Measurements from ENCODE around the gene LHPP.

The LHPP gene

DNA sequence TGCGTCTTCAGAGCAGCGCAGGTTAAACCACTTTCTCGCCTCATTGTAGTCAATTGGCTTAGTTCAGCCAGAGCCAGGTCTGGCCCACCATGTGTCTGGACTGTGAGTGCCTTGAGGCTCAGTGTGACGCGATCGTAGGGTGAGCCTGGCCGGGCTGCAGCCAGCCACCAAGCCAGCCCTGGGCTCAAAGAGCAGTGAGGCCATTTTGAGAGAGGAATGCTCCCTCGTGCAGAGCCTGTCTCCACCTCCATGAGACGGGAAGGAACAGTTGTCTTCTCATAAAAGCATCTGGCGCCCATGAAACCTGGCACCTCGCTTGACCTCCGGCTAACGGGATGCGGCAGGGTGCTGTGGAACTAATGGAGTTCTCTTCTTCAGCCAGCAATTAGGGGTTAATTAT, 34.5 kb downstream of the LHPP start:
- no peak for DNase-seq (ENCODE audit: low read depth in 2 of 2)

DNA sequence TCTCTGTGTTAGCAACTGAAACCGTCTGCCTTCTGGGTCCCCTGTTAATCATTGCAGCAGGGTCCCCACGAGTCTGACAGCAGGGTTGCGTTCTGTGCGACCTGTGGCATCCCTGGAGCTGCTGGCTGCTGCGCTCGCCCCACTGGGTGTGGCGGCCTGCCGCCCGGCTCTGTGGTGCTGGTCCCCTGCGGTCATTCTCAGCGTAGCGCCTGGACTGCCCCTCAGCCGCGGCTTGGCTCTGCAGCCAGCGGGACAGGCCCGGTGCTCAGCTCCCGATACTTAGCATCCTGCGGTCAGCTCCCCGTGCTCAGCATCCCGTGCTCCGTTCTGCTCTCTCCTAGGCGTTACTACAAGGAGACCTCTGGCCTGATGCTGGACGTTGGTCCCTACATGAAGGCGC, 35.0 kb downstream of the LHPP start:
- DNase-seq (ENCODE audit: low read depth in 2 of 2): no peak

DNA sequence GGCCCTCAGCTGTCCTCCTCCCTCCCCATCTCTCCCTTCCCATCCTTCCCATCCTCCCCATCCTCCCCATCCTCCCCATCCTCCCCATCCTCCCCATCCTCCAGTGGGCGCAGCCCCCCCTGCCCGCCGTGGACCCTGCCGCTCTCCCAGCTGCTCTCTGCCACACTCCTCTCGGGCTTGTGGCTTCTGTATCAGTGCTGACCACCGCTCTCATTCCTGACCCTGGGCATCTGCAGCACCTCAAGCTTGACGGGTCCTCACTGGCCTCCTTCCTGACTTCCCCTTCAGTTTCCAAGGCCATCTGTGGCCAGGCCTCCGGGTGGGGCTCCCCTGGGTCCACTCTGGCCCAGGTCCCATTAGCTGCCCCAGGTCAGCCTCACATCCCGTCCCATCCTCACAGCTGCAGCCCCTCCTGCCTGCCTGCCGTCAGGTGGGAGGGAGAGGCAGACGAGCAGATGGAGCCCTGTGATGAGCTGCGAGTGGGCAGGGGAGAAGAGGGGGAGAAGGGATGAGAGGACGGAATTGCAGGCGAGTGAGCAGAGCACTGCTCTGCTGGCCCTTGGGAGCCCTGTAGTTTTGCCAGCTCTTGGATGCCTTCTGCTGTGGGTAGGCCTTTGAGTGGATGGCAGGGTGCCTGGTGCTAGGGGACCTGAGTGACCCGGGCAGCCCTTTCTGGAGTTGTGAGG, 35.7 kb downstream of the LHPP start:
- DNase-seq (ENCODE audit: low read depth in 2 of 2): no peak

DNA sequence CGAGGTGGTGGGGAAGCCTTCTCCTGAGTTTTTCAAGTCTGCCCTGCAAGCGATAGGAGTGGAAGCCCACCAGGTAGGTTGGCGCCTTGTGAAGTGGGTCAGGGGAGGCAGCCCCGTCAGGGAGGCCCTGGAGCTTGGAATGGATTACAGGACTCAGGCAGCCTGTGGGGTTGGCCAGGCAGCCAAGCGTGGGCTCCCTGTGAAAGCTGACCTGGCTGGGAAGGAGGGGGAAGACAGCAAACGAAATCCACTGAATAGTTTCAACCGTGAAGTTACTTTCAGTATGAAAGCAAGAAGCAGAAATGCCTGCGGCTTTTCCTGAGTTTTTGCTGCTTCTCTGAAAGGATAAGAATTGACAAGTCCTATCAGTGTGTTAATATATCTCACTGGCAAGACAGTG, 36.4 kb downstream of the LHPP start:
- DNase-seq (ENCODE audit: low read depth in 2 of 2): no peak

DNA sequence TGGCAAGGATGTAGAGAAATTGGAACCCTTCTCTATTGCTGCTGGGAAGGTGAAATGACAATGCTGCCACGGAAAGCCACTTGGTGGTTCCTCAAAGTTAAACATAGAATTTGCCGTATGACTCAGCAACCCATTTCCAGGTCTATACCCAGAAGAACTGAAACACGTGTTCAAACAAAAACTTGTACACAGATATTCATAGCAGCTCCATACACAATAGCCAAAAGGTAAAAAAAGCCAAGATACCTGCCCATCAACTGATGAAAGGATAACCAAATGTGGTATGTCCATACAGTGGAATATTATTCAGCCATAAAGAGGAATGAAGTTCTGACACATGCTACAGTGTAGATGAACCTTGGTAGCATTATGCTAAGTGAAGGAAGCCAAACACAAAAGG, 39.1 kb downstream of the LHPP start:
- DNase-seq (ENCODE audit: low read depth in 2 of 2): no peak

DNA sequence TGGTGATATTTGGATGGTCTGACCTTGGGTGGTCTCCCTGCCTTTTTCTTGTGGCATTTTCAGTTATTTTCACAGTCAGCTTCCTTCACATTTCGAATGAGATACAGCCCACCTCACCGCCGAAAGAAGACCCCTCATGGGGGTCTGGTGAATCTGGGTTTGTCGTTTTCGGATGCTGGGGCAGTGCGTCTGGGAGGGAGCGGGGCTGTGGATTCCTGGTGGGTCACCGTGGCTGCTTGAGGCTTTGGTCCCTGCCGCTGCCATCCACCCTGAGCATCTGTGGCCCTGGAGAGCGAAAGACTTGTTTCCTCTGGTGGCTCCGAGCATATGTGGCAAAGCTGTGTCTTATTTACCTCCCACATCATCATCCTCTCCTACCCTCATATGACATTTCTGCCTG, 43.1 kb downstream of the LHPP start:
- no peak for DNase-seq (ENCODE audit: low read depth in 2 of 2)

DNA sequence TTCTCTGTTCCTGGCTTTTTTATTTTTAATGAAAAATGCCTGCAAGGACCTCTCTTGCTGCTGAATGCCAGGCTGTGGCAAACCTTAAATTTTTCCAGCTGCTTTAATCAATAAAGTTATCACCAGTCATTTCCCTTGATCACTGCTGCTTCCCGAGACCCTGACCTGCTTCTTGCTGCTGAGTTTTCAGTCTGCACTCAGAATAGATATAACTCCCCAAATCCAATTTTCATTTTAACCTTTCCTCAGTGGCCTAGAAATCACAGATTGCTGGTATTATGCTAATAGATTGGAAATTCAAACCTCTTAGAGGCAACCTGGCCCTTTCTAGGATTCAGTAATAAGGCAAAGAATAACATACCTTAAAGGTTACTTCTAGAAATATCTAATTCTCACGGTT, 43.7 kb downstream of the LHPP start:
- DNase-seq (ENCODE audit: low read depth in 2 of 2): no peak

DNA sequence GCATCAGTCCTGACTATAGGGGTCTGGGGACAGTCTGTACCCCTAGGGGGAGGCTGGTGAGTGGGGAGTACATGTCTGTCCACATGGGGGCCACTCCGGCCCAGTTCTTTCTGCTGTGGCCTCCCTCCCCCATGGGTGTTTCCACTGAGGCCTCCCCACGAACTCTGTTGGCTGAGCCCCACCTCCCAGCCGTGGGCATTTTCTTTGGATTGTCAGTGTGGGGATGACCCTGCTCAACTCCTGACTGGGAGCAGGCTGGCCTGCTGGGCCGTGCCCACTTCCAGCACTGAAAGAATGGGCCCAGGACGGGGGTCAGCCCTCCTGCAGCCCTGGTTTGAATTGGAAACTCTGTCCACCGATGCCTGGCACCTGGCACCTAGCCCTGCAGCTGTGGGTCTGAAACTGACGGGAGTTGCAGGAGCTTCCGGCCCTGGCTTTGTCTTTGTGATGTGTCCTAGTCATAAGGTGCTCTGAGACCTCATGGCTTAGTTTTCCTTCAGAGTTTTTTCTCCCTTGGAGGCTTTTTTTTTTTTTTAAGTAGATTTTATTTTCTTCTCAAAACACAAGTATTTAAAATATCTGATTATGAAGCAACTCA, 46.5 kb downstream of the LHPP start:
- DNase-seq (ENCODE audit: low read depth in 2 of 2): no peak

DNA sequence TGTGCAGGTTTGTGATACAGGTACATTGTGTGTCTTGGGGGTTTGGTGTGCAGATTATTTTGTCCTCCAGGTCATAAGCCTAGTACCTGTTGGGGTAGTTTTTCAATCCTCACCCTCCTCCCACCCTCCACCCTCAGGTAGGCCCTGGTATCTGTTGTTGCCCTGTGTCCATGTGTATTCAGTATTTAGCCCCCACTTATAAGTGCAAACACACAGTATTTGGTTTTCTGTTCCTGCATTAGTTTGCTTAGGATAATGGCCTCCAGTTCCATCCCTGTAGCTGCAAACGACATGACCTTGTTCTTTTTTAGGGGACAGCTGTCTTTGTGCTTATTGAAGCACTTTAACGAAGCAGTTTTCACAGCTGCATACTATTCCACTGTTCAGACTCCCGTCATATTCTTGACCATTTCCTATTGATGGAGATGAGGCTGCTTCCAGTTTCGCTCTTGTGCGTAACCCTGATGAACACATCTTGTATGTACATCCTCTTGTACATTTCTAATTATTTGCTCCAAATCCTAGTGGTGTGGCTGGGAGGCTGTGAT, 47.4 kb downstream of the LHPP start:
- DNase-seq (ENCODE audit: low read depth in 2 of 2): no peak

DNA sequence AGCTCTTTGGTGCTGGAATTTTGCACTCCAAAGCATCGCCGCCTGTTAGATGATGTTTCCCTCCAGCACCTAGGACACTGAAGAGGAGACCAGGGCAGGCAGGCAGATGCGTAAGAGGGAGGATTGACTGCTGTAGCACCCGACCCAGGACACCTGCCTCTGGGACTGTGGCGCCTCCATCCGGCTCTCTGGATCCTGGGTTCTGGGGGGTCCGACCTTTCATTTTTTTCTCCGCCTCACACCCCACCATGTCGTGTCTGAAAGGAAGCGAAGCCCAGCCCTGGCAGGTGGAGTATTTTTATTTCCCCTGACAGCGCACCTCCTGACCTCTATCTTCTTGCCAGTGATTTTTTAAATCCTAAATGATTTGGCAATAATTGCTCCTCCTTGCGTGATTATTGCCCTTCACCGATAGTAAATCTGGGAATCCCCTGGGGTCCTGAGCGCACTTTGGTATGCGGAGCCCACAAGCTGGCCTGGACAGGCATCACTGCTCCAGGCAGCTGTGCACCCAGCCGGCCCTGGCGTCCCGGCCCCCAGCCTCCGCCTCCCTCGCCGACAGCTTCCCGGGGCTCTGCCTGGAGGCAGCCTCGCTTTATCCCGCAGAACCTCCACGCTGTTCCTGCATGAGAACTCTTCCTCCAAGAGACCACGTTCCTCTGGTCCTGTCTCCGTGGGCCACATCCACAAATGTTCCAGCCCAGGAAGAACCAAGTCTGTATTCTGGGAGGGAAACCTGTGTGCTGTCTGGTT, 48.4 kb downstream of the LHPP start:
- no peak for DNase-seq (ENCODE audit: low read depth in 2 of 2)

DNA sequence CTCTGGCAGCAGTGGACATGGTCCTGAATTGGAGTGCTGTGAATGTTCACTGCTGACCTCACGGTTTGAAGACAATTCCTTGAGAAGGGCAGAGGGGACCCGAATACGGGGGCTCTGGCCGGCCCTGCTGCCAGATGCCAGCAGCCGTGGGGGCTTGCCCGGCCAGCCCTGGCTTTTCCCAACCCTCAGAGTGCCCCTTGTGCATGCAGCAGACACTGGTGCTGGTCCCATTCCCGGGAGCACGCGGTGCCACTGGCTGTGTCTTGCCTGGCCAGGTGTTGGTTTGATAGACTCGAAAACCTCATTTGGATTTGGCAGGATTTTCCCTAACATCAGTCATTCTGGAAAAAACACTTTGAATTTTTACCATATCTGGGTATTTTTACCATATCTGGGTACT, 49.1 kb downstream of the LHPP start:
- DNase-seq (ENCODE audit: low read depth in 2 of 2): no peak

DNA sequence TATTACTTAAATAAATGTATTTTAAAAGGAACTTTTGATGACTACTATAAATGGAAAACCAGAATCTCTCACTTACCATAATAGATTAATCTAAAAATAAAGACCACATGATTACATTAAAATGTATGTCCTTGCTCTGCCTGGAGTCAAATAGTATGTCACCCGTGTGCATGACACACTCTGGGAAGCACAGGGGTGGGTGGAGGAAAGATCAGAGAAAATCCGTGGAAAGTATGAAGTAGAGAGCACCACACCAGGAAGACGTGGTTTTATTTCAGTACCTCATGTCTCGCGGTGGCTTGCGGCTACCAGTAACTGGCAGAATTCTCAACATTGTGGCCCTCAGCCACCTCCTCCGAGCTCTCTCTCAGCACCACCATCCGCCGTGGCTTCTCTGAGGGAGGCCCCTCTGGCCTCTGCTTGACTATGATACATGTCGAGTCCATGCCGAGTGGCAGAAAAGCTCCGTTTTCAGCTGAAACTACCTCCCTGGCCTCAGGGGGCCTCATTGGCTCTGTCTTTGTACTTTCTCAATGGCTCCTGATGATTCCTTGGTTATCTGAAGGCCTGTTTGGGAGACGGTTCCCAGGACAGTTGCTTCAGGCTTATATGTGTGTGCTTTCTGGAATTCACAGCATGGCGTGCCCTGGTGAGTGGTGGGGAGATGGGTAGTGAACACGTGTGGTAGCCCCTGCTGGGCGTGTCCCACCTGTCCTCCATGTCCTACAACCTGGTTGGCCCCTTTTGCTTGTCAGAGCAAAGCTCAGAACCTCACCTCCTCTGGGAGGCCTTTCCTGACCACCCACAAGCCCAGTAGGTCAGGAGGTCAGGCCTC, 49.8 kb downstream of the LHPP start:
- DNase-seq (ENCODE audit: low read depth in 2 of 2): no peak

DNA sequence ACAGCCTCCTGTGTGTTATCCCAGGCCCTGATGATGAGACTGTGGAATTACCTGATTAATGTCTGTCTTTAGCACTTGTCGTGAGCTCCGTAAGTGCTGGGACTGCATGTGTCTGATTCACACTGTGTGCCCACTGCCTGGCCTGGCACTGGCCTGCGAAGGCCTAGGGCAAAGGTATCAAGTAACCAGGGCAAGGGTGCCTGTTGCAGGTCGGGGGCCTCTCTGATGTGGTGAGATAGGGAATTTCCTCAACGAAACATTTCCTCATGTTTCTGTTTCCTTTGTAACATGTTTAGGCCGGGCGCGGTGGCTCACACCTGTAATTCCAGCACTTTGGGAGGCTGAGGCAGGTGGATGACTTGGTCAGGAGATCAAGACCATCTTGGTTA, 50.4 kb downstream of the LHPP start:
- no peak for DNase-seq (ENCODE audit: low read depth in 2 of 2)

DNA sequence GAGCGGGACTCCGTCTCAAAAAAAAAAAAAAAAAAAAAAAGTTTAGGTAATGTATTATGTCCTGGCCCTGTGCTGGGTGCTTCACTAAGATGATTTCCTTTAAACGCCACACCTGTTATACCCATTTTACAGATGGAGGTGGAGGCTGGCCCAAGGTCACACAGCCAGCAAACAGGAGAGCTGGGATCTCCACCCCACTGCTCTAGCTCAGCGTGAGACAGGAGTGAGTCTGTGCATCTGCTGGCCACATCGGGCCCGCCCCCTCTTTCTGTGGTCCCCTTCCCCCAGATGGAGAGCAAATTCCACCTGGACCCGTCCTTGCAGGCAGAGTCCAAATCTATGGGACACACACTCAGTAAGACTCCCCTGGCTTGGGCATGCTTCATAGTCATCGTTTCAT, 51.0 kb downstream of the LHPP start:
- DNase-seq (ENCODE audit: low read depth in 2 of 2): no peak

DNA sequence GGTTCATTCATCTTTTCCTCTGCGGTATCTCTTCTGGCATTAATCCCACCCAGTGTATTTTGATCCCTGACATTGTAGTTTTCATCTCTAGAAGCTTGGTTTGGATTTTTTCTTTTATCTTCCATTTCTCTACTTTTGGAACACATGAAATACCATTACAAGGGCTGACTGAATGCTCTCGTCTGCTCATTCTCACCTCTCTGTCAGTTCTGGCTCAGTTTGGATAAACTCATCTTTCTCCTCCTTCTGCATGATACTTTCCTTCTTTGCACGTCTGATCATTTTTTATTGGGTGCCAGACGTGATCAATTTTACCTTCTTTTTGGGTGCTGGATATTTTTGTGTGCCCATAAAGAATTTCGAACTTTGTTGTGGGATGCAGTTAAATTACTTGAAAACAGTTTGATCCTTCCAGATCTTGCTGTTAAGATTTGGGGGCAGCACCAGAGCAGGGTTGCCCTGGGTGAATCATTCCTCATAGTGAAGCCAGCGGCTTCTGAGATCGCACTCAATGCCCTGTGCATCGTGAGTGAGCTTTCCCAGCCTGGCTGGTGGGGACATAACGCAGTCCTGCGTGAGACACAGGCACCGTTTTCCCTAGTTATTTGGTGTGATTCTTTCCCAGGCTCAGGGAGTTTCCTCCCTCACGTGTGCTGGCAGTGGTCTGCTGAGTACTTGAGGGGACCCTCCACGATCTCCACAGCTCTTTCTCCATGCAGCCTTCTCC, 53.8 kb downstream of the LHPP start:
- no peak for DNase-seq (ENCODE audit: low read depth in 2 of 2)

DNA sequence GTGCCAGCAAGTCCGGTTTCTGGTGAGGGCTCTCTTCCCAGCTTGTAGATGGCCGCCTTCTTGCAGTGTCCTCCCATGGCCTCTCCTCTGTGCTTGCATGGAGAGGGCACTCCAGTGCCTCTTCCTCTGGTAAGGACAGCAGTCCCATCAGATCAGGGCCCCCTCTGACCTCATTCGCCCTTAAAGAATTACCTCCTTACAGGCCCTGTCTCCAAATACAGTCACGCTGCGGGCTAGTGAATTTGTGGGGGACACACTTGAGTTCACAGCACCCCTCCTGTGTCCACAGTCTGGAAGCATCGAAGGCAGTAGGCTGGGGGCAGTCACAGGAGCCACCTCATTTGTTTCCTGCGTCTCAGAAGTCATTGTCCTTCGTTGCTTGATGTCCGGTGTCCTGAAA, 54.6 kb downstream of the LHPP start:
- DNase-seq (ENCODE audit: low read depth in 2 of 2): no peak

DNA sequence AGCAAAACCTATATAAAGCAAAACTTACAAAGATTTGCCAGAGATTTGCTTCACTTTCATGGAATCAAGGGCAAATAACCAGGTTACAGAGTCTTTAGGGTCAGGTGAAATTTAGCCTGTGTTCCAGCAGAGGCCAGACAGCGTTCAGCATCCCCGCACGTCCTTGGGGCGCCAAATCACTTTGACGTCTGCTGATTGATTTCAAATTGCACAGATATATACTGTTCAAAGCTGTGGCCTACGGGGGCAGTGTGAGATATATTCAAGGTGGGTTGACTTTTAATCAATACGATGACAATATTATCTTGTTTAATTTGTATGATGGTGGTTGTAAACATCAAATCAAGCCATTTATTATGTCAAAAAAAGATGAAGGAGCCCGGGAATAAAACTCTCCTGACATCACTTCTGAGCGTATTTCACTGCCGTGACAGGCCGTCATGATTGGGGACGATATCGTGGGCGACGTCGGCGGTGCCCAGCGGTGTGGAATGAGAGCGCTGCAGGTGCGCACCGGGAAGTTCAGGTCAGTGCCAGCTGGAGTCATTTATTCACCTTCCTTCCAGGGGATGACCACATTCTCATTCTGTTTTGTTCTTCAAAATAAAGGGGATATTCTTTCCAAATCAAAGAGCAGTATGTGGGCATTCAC, 55.2 kb downstream of the LHPP start:
- DNase-seq (ENCODE audit: low read depth in 2 of 2): no peak

DNA sequence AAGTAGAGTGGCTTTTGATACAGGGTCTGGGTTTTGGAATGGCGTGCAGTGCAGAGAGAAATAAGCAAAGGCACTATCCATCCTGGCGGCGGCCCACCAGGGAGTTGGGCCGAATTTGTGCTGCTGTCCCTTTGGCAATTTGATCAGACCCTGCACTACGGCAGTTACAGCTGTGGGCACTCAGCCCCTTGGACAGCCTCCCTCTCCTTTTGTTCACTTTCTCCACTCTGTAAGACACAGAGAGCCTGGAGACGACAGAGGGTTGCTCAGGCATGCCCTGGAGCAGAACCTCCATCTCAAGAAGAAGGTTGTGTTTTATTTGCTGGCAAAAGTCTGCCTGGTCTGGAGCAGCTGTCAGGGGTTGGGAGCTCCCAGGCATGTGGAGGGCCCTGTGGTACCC, 55.8 kb downstream of the LHPP start:
- DNase-seq (ENCODE audit: low read depth in 2 of 2): no peak

DNA sequence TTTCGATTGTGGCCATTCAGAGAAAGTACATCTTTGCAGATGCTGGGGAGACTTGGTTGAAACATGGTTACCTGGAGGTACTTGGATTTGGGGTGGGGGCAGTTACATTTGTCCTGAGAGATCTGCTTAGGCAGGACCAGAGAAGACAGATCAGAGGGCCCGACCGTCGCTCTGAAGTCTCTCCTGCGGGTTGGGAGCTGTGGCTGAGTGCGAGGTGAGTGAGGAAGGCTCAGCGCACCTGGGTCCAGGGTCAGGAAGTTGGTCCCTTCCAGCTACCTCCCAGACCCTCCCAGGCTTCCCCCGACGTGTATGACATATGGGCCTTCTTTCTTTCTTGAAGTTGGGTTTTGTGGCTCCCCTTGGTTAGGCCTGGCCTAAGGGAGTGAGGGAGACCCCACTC, 56.3 kb downstream of the LHPP start:
- DNase-seq (ENCODE audit: low read depth in 2 of 2): no peak

DNA sequence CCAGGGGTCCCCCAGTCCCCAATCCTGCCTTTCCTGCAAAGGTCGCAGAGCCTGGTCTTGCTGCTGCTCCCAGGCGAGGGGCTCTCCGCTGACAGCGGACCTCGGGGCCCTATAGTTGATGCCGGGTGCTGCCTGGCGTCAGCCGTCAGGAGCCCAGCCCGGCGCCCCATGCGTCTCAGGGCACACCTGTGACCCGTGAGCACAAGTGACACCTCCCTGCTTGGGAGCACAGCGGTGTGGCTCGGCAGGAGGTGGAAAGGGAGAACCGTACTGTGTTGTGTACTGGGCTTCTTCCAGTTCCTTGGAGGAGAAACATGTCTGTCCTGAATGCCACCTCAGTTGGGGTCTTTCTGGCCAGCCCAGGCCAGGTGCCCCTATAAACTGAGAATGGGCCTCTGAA, 56.7 kb downstream of the LHPP start:
- DNase-seq (ENCODE audit: low read depth in 2 of 2): no peak

All from stimulated activated CD8-positive, alpha-beta memory T cell treated with anti-CD3 and anti-CD28 coated beads, Interleukin-7, amount 100 ng/mL, for 4 hours (primary cell).